HG03039 (cell line): Measurements from ENCODE around the gene MRGPRE.

Experiments used
- ATAC-seq: cut with Tn5 transposase; IDR thresholded peaks from one replicate; pipeline ENCODE4 v1.9.1; 2021; ENCODE audit warnings: mild to moderate bottlenecking, moderate library complexity; ENCODE audit not compliant: unreplicated experiment

MRGPRE gene

DNA sequence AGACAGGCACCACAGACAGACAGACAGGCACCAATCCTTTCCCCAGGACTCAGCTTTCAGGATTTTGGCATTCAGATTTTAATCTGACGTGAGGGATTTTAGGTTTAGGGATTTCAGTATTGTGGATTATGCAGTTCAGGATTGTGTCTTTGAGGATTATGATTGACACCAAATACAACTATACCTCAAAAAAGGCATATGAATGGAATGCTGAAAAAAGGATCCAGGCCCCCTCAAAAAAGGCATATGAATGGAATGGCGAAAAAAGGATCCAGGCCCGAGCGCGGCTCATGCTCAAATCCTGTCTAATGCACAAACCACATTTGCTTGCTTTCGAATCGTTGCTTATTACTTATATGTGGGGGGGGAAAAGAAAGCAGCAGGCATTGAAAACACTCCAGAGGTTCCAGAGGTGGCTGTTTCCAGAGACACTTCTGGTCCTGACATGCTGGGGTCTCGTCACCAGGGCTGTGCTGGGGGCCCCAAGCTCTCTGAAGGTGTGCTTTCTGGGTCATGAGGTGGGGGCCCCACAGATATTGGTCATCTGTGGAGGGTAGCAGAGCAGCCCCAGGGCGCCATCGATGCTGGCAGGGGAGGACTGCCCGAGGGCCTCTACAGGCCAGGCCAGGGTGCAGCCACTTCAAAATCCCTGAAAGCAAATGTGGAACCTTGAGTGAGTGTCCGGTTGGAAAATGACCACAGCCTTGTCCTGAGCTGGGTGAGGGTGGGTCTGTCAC, 50.3 kb downstream of the MRGPRE start:
- ATAC-seq, result no peak

DNA sequence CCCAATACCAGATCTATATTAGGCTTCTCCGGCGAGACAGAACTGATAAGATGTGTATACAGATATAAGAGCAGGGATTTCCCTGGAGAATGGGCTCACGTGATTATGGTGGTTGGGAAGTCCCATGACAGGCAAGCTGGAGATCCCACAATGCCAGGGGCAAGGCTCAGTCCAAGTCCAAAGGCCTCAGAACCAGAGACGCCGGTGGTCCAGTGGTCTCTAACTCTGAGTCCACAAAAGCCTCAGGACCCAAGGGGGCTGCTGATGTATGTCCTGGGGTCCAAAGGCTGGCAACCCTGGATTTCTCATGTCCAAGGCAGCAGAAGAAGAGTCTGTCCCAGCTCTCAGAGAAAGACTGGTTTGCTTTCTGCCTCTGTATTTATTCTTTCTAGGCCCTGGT, 51.3 kb downstream of the MRGPRE start:
- ATAC-seq, result no peak

- no peak for ATAC-seq
Observed at GRCh38 chr11:3178349-3178748, 53.9 kb downstream of the MRGPRE start.

DNA sequence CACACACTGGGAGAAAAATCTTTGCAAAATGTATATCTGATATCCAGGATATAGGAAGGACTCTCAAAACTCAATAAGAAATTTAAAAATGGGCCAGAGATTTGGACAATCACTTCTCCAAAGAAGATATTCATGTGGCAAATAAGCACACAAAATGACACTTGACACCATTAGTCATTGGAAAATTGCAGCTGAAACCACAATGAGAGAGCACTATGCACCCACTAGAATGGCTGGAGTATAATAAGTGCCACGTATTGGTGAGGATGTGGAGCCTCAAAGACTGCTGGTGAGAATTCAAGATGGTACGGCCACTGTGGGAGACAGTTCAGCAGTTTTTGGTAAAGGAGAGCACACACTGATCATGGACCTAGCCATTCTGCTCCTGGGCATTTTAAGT, 54.3 kb downstream of the MRGPRE start:
- ATAC-seq, result no peak
